Hindlimb muscle (tissue), 1 donor: ENCODE measurements around the gene TMEM125. TPM values are rescaled to one million over a fixed set of nuclear protein-coding genes. Genes with fewer than 3 reads are reported as not detected.

ENCODE experiments used
- DNase-seq: peaks from one replicate; pipeline ENCODE4 v3.0.0-alpha.2; 2013
- polyA plus RNA-seq: library from polyadenylated mRNA; unstranded; fragments of 120-200 nt; gene quantifications from one replicate; pipeline ENCODE4 v1.2.1, GENCODE V29; 2013; ENCODE audit not compliant: insufficient read length

Gene TMEM125
- polyA plus RNA-seq, 1 donor = not detected

GRCh38 chr1:43294761-43295160 is 25.0 kb downstream of the TMEM125 start:
- DNase-seq = no peak

GRCh38 chr1:43296207-43296606 is 26.4 kb downstream of the TMEM125 start:
- no peak for DNase-seq

DNA sequence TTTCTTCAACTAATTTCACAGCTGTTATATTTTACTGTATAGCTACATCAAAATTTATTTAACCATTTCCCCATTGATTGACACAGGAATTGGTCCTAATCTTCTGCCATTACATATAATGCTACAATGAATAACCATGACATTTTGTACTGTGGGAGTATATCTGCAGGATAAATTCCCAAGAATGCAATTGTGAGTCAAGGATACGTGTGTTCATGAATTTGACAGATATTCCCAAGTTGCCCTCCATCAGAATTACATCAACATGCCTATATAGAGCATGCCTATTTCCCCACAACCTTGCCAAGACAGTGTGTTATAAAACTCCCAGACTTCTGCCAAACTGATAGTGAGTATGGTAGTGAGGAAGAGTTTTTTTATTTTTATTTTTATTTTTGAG is 28.3 kb downstream of the TMEM125 start:
- DNase-seq = no peak

- peak; percentile 26 for DNase-seq
These were observed 29.3 kb downstream of the TMEM125 start for GRCh38 chr1:43299101-43299500.

- DNase-seq = peak; percentile 19
These were observed 30.8 kb downstream of the TMEM125 start, which contains the start of gene TIE1 for GRCh38 chr1:43300378-43301094. Gene TIE1 (plus strand): TSS chr1:43300982. CDS start chr1:43301072, 90 bp downstream.

- DNase-seq = no peak
These were observed 32.4 kb downstream of the TMEM125 start for GRCh38 chr1:43302201-43302600.

- DNase-seq = no peak
These were observed 33.1 kb downstream of the TMEM125 start for GRCh38 chr1:43302721-43303470.

DNA sequence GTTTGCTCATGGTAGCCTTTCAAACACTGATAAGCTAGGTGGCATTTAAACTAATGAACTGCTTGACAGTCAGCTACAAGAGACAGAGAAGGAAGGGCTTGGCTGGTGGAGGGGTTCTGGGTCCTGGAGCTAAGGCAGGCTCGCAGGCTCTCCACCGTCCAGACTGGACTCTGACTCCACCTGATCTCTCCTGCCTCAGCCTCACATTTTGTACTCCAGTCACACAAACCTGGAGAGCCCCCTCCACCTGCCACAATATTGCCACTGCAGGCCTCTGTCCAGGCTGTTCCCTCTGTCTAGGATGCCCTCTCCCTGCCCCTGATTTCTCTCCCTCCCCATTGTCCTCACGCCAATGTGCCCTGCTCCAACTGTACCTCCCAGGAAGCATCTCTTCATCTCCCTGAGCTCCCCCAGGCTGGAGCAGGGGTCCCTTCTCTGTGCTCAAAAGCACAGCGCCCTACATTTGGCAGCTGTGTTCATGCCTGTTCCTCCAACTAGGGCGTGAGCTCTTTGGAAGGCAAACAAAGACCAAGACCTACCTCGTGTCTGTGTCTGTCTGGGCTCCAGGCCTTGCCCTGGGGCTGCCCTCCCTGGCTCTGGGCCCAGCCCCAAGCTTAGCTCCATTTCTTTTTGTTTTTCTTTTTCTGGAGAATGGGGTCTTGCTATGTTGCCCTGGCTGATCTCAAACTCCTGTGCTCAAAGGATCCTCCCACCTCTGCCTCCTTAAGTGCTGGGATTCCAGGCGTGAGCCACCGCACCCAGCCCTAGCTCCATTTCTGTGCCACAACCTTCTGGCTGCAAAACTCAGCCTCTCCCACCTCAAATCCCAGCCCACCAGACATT is 33.9 kb downstream of the TMEM125 start:
- no peak for DNase-seq

DNA sequence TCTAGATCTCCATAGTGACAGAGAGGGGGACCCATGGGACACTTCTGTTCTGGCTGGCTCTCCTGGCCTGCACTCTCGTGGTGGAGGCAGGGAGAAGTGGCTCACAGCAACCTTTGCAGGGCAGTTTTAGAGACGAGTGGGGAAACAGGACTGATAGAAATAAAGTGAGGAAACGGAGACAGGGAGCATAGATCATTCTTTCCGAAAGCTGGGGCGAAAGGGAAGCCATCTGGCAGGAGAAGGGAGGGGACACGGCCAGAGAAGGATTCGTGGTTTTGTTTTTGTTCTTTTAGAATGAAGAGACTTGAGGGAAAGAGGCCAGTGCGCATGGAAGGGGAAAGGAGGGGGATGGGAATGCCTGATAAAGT is 34.5 kb downstream of the TMEM125 start:
- DNase-seq = peak; percentile 57

- no peak for DNase-seq
These were observed 35.1 kb downstream of the TMEM125 start for GRCh38 chr1:43304771-43305300.

- no peak for DNase-seq
These were observed 35.7 kb downstream of the TMEM125 start for GRCh38 chr1:43305461-43305860.

- no peak for DNase-seq
These were observed 36.3 kb downstream of the TMEM125 start for GRCh38 chr1:43305926-43306687.

- DNase-seq = no peak
These were observed 37.1 kb downstream of the TMEM125 start for GRCh38 chr1:43306688-43307457.

GRCh38 chr1:43307458-43308158 is 37.8 kb downstream of the TMEM125 start:
- no peak for DNase-seq

DNA sequence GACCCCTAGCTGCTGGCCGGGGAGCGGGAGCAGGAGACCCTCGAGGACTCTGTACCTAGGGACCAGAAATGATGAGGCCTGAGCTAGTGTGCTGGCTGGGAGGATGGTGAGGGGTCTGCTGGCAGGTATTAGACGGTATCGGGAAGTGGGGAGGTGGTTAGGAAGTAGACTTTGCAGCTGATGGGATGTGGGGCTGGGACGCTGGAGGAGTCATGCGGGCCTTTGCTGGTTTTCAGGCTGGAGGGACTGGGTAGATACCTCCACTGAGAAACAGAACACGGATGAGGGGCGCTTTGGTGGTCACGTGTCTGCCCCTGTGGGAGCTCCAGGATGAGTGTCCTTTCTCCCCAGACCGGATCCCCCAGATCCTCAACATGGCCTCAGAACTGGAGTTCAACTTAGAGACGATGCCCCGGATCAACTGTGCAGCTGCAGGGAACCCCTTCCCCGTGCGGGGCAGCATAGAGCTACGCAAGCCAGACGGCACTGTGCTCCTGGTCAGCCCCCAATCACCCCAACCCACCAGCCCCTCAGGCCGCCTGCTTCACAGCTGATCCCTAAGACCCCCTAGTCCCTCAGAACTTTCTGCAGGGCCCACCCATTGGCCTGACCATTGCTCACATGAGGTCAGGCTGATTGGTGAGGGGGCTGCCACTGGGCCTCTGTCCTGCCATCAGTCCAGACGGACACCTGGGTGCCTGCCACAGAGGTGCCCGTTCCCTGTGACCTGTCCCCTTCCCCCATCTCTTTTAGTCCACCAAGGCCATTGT is 39.0 kb downstream of the TMEM125 start:
- no peak for DNase-seq

GRCh38 chr1:43309405-43310025 is 39.7 kb downstream of the TMEM125 start:
- no peak for DNase-seq

- no peak for DNase-seq
These were observed 41.7 kb downstream of the TMEM125 start for GRCh38 chr1:43311521-43311920.

DNA sequence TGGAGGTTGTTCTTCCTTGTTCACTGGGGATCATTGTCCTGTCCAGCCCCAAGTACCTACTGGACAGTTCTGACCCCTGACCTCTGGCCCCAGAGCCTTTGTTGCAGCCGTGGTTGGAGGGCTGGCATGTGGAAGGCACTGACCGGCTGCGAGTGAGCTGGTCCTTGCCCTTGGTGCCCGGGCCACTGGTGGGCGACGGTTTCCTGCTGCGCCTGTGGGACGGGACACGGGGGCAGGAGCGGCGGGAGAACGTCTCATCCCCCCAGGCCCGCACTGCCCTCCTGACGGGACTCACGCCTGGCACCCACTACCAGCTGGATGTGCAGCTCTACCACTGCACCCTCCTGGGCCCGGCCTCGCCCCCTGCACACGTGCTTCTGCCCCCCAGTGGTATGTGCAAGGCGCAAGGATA is 42.4 kb downstream of the TMEM125 start:
- DNase-seq = no peak
